Mammary epithelial cell (primary cell): ENCODE measurements around the gene ACHE.
"Not testable (repeated sequence)": the region's sequence is repeated elsewhere in the genome, so short reads cannot be mapped to it uniquely, and the experiment has no call there.

ENCODE experiments used
- CTCF ChIP-seq, 2 donors: IDR thresholded peaks in 1 of 2; conservative IDR thresholded peaks in 1 of 2; 2 replicates each; pipeline ENCODE4 v1.5.1; 2011 to 2012; ENCODE audit warnings: inconsistent platforms in 2 of 2, low read length in 2 of 2, mild to moderate bottlenecking in 2 of 2, control low read depth in 1 of 2, low read depth in 1 of 2; ENCODE audit not compliant: insufficient read depth in 1 of 2; ENCODE audit errors: extremely low read depth in 1 of 2
- EZH2 ChIP-seq: IDR thresholded peaks from 2 replicates; pipeline ENCODE4 v1.6.1; 2012; ENCODE audit warnings: low read length, inconsistent platforms, borderline replicate concordance

DNA sequence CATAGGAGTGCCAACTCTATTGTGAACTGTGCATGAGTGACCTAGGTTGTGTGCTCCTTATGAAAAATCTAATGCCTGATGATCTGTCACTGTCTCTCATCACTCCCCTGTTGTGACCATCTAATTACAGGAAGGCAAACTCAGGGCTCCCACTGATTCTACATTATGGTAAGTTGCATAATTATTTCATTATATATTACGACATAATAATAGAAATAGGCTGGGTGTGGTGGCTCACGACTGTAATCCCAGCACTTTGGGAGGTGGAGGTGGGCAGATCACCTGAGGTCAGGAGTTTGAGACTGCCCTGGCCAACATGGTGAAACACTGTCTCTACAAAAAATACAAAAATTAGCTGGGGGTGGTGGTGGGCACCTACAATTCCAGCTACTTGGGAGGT, 39.7 kb upstream of the ACHE start:
- TF ChIP-seq CTCF (conservative IDR thresholded peaks at IDR 0.05 in 1 of 2, IDR thresholded peaks at IDR 0.05 in 1 of 2; ENCODE audit: extremely low read depth in 1 of 2, insufficient read depth in 1 of 2, low read depth in 1 of 2, low read length in 2 of 2); EZH2: not testable (repeated sequence)
